LoVo (cell line): Measurements from ENCODE around the gene HNF4A.
A peak's percentile ranks its signal among the peaks of the same experiment; 100 is the strongest.
"Not testable (repeated sequence)": the region's sequence is repeated elsewhere in the genome, so short reads cannot be mapped to it uniquely, and the experiment has no call there.

Experiments used
- DNase-seq: peaks from one replicate; pipeline ENCODE4 v3.0.0-alpha.2; 2016; ENCODE audit warnings: low spot score

Gene HNF4A

GRCh38 chr20:44345147-44345546 is 10.4 kb upstream of the HNF4A start:
- DNase-seq = no peak

- not testable (repeated sequence) for DNase-seq
Measured at GRCh38 chr20:44345941-44346340, 9.6 kb upstream of the HNF4A start.

GRCh38 chr20:44348168-44348659 is 7.3 kb upstream of the HNF4A start:
- no peak for DNase-seq

- no peak for DNase-seq
Measured at GRCh38 chr20:44349349-44349748, 6.2 kb upstream of the HNF4A start.

- no peak for DNase-seq
Measured at GRCh38 chr20:44350567-44350966, 4.9 kb upstream of the HNF4A start.

- peak; percentile 83 for DNase-seq
Measured at GRCh38 chr20:44354979-44355497, 461 bp upstream of the HNF4A start.

- no peak for DNase-seq
Measured at GRCh38 chr20:44356353-44356723, 839 bp downstream of the HNF4A start.

GRCh38 chr20:44357020-44357419 is 1.5 kb downstream of the HNF4A start:
- DNase-seq = no peak

GRCh38 chr20:44357555-44358125 is 2.1 kb downstream of the HNF4A start:
- no peak for DNase-seq

- DNase-seq = no peak
Measured at GRCh38 chr20:44358776-44359175, 3.3 kb downstream of the HNF4A start.

GRCh38 chr20:44360221-44360620 is 4.7 kb downstream of the HNF4A start:
- no peak for DNase-seq

- DNase-seq = no peak
Measured at GRCh38 chr20:44361021-44361420, 5.5 kb downstream of the HNF4A start.

GRCh38 chr20:44362466-44362940 is 7.0 kb downstream of the HNF4A start:
- no peak for DNase-seq

GRCh38 chr20:44364068-44364467 is 8.6 kb downstream of the HNF4A start:
- no peak for DNase-seq

GRCh38 chr20:44364780-44365179 is 9.3 kb downstream of the HNF4A start:
- no peak for DNase-seq

- no peak for DNase-seq
Measured at GRCh38 chr20:44367746-44368145, 12.2 kb downstream of the HNF4A start.

- no peak for DNase-seq
Measured at GRCh38 chr20:44370639-44371218, 15.2 kb downstream of the HNF4A start.

- no peak for DNase-seq
Measured at GRCh38 chr20:44382641-44383040, 27.1 kb downstream of the HNF4A start.

GRCh38 chr20:44384423-44385027 is 29.0 kb downstream of the HNF4A start:
- peak; percentile 66 for DNase-seq

GRCh38 chr20:44388466-44389023 is 33.0 kb downstream of the HNF4A start:
- DNase-seq = peak; percentile 36

GRCh38 chr20:44389871-44390270 is 34.4 kb downstream of the HNF4A start:
- DNase-seq = no peak

- no peak for DNase-seq
Measured at GRCh38 chr20:44390280-44390679, 34.8 kb downstream of the HNF4A start.
